ENCODE results near the gene LMF1.
"Not testable (repeated sequence)": the region's sequence is repeated elsewhere in the genome, so short reads cannot be mapped to it uniquely, and the experiment has no call there.

The LMF1 gene

DNA sequence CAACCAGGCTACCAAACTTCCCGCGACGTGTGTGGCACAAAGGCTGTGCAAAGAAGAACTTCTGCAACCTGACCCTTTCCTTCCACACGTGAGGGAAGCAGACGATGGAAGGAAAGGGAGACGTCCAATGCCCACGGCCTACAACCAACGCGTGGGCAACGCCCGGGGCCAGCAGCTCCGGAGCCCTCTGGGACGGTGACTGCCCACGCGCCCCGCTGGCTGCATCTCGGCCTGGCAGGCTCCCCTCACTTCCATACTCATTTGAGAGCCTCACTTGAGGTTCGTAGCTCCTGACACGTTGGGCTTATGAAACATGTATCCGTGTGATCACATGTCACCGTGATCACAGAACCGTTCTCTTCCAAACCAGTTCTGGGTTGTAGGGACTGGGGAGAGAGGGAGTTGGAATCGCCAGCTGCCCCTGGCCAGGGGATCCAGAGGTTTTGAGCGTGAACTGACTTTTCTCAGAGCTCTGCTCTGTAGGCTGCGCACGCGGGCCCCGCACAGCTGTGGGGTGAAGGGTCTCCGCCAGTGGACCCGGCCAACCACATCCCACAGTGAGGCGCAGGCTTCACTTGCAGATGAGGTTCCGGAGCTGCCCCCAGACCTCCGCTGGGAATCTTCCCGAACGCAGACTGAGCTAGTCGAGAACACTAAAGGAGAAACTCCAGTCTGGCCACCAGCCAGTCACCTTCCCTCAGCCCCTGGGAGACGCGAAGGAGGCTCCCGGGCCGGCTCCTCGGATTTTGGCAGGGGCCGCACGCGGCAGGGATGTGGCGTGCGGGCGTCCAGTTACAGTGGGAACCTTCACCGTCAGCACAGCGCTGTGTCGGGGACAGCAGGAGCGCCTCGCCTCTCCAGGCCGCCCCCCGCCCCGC lies 1.0 kb downstream of the LMF1 start:
- no peak for FAIRE-seq

DNA sequence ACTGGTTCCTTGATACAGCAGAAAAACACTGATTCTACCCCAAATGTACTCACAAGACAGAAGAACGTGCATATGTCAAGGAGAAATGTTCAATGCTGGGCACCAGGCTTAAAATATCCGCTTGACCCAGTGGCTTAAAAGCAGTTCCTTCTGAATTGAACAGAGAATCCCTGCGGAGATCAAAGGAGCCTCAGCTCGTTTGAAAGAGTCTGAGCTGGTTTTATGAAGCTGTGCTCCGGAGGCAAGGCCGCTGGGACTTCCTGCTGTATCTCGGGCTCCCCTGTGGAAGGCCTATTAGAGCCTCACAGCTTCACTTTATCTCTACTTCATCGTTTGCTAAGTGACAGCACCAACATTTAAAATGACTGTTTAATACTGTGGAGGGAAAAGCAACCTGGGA lies 2.2 kb downstream of the LMF1 start:
- no peak for FAIRE-seq

DNA sequence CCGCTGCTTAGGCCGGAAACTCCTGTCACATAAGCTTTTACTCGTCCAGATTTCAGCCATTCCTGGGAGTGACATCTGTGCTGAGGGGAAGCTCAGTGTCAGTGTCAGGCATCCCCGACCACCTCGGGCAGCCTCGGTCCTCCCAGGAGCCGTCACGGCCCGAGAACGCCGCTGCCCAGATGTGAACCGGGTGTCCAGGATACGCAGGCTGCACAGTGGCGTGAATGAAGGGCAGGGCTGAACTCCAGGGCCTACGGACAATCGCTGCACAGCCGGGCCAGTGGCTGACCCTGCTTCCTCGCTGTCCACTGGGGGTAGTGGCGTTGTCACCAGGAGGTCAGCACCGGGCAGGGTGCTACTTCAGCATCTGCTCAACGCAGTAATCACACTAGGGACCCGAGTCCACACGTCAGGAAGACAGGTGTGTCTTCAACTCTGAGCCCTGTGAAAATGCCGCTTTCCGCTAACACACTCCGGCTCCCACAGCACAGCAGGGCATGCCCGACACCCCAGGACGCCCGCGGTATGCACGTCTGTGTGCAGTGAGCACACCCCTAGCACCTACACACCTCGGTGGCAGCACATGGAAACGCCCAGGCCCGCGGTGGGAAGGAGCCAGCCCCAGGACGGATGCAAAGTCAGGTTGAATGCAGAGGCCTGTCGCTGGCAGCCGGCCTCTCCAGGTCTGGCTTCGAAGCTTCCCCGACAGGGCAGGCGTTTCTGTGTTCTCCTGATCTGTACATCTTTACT lies 3.1 kb downstream of the LMF1 start:
- no peak for FAIRE-seq

DNA sequence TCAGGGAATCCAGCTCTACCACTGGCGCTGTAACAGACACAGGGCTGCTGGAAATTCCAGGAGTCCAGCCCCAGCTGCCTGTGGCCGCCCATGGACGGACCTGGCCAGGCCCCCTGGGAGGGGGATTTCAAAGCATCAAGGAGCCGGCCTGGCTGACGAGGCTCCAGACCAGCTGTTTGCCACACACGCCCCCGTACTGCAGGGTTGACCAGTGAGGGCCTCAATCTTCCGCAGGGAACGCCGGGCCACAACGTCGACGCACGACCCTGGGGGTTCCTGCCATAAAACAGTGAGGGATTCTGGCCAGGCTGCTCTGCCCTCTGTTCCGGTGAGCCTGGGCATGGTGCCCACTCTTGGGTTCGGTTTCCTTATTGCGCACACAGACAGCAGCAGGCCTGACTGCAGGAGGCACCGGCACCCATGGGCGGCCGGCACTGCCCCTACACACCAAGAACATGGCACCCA lies 3.7 kb downstream of the LMF1 start:
- no peak for FAIRE-seq

DNA sequence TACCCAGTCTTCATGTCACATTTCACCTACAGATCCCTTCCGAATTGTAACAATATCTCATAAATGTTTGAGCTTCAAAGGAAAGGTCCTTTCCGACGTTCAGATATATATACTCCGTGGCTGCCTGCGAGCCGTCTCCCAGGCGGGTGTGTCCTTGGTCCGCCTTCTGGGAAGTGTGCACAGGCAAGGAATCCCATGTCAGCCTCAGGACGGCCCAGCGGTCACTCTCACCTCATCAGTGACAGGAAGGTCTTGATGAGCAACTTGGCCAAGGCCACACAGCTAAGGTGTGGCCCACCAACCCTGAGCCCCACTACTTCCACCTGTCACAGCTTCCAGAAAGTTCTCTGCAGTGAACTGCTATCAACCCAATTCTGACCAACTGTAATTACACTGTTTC lies 4.3 kb downstream of the LMF1 start:
- FAIRE-seq: no peak

DNA sequence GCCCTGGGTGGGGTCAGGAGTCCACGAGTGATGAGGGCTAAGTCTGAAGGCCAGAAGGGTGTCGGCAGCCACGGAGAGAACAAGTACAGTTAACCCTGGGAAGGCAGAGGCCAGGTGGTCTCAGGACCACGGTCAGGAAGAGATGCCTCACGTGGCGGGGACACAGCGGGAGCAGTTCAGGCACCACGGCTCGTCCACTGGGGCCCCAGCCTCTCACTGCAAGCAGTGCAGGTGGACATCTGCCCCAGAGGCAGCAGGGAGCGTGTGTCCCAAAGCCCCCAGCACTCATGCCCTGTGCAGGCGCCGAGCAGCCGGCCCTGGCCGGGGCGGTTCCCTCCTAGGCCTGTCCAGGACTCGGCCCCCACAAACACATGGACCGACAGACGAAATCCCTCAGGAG lies 4.7 kb downstream of the LMF1 start:
- no peak for FAIRE-seq

DNA sequence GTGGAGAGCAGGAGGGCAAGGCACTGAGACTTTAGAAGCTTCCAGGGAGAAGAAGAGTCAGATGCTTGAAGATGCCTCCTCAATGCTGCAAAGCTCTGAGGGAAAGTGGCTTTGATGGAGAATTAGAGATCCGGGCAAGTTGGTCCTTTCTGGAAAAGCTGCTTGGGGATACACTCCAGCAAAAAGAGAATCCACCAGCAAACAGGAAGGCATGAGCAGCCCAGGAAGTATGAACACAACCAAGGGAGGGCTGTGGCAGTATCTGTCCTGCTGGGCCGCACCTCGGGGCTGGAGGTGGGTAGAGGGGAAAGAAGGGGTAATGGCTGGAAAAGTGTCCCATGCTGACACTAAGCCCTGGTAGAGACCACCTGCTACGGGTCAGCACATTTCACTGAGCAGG lies 5.3 kb downstream of the LMF1 start:
- FAIRE-seq: no peak

DNA sequence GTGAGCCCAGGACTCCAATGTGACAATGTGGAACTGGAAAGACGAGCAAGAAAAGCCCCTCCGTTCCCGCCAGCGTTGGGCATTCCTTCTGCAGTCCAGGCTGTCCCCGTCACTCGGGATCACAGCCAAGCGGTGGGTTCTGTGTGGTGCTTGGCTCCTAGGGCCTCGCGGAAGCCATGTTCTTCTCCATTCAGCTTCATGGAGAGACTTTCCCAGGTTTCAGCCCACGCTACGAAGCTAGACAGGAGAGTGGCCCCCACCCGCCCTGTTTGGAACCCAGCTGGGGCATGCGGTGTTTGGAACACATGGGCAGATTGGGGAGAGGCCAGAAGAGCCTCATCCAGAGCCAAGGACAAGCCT lies 5.8 kb downstream of the LMF1 start:
- FAIRE-seq: no peak

DNA sequence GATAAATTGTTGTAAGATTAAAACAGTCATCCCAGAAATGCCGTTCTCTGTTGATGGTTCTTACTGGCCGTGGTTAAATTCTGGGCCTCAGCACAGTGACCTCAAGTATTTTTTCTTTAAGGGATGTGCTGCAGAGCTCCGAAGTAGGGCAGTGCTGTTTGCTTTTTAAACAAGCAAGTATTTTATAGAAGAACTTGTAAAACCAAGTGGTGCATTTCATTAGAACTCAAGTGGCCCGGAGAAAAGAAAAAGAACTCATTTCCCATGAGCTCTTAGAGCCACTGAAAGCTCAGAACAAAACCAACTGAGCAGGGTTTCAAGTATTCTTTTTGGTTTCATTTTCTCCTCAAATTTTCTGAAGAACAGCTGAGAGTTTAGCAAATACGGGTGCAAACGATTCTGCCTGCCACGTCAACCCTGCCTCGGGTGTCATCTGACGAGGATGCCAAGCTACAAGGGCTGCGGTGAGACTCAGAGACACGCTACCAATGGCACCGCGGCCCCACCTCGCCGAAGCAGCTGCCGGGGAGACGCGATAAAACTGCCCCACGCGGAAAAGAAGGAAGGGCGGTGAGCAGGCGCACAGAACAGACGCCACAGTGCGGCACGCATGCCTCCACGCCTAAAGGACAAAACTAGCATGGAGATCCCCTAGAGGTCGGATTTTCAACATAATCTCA lies 6.3 kb downstream of the LMF1 start:
- FAIRE-seq: no peak

DNA sequence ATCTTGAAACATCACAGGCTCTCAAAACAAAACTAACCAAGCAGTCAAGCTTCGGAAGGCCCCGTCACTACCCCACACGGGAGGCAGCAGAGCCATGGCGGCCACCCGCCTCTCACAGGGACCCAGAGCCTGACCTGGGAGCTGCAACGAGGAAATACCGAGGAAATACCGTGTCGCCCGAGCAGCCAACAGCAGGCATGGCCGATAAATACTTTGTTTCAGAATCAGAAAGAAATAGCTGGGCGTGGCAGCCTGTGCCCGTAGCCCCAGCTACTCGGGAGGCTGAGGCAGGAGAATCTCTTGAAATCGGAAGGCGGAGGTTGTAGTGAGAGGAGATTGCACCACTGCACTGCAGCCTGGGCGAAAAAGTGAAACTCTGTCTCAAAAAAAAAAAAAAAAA lies 6.9 kb downstream of the LMF1 start:
- no peak for FAIRE-seq

DNA sequence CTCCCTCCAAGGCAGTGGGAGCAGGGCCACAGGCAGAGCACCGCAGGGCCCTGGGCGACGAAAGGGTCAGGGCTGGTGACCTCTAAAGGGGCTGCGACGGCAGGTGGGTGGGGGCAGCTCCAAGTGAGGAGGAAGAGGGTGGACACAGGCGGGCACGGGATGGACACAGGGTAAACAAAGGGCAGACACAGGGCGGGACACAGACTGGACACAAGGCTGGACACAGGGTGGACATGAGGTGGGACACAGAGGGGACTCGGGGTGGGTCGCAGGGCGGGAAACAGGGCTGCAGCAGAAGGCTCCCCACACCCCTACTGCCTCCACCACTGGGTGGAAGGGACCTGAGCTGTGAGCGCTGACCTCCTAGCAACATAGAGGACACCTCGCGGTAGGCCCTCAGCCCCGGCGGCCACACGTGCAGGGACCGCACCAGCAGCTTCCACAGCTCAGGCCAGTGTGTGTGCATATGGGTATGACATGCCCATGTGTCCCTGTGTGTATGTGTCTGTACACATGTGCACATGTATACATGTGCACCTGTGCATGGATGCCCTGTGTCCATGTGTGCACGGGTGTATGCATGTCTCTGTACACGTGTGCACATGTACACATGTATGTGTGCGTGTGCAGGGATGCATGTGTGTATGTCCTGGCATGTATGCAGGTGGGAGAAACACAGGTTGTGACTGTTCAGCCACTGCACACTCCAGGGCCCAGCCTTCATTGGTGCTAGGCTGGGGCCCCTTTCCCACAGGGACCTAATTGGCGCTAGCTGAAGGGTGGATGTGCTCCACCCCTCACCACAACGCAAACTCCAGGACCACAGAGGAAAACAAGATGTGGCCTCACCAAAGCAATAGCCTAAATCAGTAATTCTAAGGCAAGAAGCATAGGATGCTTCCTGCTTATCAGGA lies 7.6 kb downstream of the LMF1 start:
- FAIRE-seq: no peak

DNA sequence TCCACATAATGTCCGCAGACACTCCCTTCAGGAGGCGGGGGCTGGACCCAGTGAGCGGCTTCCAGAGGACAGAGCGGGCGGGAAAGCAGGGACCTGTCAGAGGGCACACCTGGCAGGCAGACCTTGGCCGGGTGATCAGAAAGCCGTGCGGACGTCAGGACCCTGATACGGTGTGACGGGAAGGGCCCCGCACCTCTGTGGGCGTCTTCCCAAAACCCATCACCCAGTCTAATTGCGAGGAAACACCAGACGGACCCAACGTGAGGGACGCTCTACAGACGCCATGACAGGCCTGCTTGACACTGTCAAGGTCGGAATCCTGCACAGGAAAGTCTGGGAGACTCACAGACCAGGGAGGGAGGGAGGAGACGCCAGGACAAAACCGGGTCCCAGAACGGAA lies 8.4 kb downstream of the LMF1 start:
- FAIRE-seq: no peak

DNA sequence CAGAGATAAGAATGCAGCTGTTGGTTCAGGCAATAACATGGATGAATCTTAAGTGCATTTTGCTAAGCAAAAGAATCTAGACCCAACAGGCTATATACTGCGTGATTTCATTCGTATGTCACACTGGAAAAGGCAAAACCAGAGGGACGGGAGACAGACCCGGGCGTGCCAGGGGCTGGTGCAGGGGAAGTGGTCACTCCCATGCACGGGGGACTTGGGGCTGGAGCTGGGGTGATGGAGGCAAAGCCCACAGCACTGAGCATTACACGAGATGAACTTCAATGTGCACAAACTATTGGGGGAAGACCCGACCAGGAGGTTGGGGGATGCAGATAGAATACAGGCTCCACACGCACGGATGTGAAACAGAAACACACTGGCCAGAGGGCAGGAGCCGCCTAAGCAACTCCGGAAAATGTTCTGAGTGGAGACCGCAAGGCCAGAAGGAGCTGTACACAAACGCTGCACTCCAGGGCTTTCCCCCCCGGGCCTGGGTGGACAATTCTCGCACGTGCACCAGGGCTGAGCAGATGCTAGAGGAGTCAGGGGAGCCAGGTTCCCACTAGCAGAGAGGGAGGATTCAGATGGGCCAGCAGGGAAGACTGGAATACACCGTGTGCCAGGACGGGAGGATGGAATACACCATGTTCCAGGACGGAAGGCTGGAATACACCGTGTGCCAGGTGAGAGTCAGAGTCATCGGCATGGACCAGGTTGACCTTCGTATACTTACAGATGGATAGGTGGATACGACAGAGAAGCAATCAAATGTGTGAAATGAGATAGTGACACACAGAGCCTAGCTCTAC lies 11.3 kb downstream of the LMF1 start:
- no peak for FAIRE-seq

DNA sequence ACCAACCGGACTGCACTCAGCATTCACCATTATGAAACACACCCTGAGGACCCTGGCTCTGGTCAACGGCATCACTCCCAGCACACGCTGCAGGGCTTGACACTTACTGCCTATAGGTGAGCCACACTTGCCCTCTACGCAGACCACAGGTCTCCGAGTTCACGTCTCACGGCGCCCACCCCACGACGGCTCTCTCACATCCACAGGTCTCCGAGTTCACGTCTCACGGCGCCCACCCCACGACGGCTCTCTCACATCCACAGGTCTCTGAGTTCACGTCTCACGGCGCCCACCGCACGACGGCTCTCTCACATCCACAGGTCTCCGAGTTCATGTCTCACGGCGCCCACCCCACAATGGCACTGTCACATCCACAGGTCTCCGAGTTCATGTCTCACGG lies 15.0 kb downstream of the LMF1 start:
- not testable (repeated sequence) for FAIRE-seq

DNA sequence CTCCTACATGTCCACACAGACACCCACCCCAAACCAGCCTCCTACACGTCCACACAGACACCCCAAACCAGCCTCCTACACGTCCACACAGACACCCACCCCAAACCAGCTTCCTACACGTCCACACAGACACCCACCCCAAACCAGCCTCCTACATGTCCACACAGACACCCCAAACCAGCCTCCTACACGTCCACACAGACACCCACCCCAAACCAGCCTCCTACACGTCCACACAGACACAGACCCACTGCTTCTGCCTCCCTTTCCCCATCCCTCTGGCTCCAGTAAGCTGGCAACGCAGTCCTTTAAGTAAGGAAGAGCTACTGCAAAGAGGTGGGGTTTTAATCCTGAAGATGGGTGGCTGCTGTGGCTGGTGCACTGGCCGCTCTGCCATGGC lies 17.0 kb downstream of the LMF1 start:
- not testable (repeated sequence) for FAIRE-seq

DNA sequence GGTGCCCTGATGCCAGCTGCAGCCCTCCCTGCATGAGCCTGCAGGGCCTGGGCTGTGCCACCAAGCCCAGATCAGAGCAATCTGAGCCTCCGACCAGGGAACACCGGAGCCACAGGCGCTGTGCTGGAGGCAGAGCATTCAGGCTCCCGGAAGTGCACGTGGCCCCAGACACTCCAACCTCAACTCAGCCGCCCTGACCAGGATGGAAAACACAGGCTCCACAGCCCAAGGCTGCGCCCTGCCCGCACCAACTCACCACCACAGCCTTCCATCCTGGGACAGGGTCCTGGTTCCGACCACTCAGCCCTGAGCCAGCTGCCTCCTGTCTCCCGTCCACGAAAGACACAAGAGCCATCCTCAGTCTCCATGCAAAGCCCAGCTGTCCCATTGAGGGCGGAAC lies 18.5 kb downstream of the LMF1 start:
- FAIRE-seq: no peak

DNA sequence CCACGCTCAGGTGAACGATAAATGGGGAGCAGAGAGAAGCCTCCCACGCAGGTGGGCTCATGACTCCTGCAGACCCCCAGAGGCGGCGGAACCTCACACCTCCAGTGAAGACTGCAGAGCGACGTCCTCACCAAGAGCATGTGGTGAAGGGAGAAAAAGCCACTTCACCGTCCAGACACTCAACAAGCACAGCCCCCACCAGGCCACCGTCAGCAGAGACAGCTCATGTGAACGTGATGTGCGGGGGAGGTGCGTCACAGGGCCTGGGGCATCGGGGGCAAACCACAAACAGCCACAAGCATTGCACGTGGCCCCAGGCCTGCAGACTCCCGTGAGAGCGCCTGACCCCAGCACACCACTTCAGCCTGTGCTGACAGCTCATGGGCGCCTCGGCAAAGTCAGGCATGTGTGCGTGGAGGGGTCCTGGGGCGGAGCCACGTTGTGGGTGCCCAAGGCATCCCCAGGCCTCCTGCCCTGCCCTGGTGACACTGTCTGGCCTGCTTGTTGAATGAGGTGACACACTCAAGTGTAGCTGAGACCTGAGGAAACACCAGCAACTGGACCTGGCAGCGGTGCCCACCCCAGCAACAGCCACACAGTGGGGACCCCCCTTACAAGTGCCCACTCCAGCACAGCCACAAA lies 19.0 kb downstream of the LMF1 start:
- no peak for FAIRE-seq

DNA sequence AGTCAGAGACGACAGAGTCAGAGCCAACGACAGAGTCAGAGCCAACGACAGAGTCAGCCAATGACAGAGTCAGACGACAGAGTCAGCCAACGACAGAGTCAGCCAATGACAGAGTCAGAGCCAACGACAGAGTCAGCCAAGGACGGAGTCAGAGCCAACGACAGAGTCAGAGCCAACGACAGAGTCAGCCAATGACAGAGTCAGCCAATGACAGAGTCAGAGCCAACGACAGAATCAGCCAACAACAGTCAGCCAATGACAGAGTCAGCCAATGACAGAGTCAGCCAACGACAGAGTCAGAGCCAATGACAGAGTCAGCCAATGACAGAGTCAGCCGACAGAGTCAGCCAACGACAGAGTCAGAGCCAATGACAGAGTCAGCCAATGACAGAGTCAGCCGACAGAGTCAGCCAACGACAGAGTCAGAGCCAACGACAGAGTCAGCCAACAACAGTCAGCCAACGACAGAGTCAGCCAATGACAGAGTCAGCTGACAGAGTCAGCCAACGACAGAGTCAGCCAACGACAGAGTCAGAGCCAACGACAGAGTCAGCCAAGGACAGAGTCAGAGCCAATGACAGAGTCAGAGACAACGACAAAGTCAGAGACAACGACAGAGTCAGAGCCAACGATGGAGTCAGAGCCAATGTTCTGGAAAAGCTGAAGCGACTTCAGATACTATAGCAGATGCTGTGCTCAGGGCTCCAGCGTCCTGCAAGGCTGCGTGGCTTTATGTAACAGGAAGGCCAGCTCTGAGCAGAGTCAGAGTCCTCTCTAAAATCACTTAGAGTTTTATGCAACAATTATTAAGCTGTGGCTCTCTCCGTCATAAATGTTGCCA lies 19.8 kb downstream of the LMF1 start:
- FAIRE-seq: not testable (repeated sequence)

DNA sequence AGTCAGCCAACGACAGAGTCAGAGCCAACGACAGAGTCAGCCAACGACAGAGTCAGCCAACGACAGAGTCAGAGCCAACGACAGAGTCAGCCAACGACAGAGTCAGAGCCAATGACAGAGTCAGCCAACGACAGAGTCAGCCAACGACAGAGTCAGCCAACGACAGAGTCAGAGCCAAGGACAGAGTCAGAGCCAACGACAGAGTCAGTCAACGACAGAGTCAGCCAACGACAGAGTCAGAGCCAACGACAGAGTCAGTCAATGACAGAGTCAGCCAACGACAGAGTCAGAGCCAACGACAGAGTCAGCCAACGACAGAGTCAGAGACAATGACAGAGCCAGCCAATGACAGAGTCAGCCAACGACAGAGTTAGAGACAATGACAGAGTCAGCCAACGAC lies 22.0 kb downstream of the LMF1 start:
- not testable (repeated sequence) for FAIRE-seq

DNA sequence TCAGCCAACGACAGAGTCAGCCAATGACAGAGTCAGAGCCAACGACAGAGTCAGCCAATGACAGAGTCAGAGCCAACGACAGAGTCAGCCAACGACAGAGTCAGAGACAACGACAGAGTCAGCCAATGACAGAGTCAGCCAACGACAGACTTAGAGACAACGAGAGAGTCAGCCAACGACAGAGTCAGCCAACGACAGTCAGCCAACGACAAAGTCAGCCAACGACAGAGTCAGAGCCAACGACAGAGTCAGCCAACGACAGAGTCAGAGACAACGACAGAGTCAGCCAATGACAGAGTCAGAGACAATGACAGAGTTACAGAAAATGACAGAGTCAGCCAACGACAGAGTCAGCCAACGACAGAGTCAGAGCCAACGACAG lies 22.9 kb downstream of the LMF1 start:
- FAIRE-seq: not testable (repeated sequence)
